ENCODE measurements around the gene OR8K1. TPM values are rescaled to one million over a fixed set of nuclear protein-coding genes. Genes with fewer than 3 reads are reported as not detected.

OR8K1 gene
- polyA plus RNA-seq, 1 of the 3 experiments (the other 2 are of a cell fraction), result not detected

GRCh38 chr11:56340289-56340688, 5.5 kb upstream of the OR8K1 start:
- H2AFZ ChIP-seq (ENCODE audit: low read depth), result no peak overlapping the region
- POLR2A ChIA-PET, result no interaction called here
- H3K27me3 ChIP-seq (ENCODE audit: insufficient read depth), result no peaks in the 10 kb centered on the region
- no peak overlapping the region for H3K4me2 ChIP-seq
- TF ChIP-seq REST (IDR thresholded peaks at IDR 0.05; ENCODE audit: low read depth, low read length), result no peak
- no peak for TF ChIP-seq FOXJ3 (CRISPR knock-in tag; IDR thresholded peaks at IDR 0.05)
- TF ChIP-seq TAF1 (IDR thresholded peaks at IDR 0.05; ENCODE audit: borderline replicate concordance, low read depth, low read length), result no peak
- TF ChIP-seq RCOR1 (IDR thresholded peaks at IDR 0.05; ENCODE audit: low read length), result no peak
- TF ChIP-seq FOSL2 (IDR thresholded peaks at IDR 0.05; ENCODE audit: borderline replicate concordance, low read depth), result no peak
- no peak for TF ChIP-seq TCF12 (IDR thresholded peaks at IDR 0.05)
- TF ChIP-seq RFX5 (IDR thresholded peaks at IDR 0.05; ENCODE audit: low read length), result no peak
- no peak for TF ChIP-seq ZBTB33 (IDR thresholded peaks at IDR 0.05; ENCODE audit: borderline replicate concordance, low read depth)
- TF ChIP-seq POLR2AphosphoS5 (IDR thresholded peaks at IDR 0.05; ENCODE audit: low read depth, low read length), result no peak
- TF ChIP-seq GATA2 (CRISPR knock-in tag; IDR thresholded peaks at IDR 0.05), result no peak
- CTCF ChIA-PET, result no interaction called here
- H3K79me2 ChIP-seq (ENCODE audit: insufficient read depth), result no peaks in the 10 kb centered on the region
- H3K4me3 ChIP-seq (ENCODE audit: low read depth in 2 of 2, low read length in 1 of 2), result no peak overlapping the region
- H3K9me2 ChIP-seq, result no peaks in the 10 kb centered on the region
- no peaks in the 10 kb centered on the region for H4K20me1 ChIP-seq (ENCODE audit: insufficient read depth)
- DNase-seq, result no peak
- H3K9me3 ChIP-seq, result no peaks in the 10 kb centered on the region
- H3F3A ChIP-seq (replicated peaks; ENCODE audit: insufficient read depth), result no peaks in the 10 kb centered on the region
- H3K27ac ChIP-seq (ENCODE audit: low read depth in 2 of 2, low read length in 1 of 2), result no peak overlapping the region
- no peaks in the 10 kb centered on the region for H3K4me1 ChIP-seq (ENCODE audit: control insufficient read depth in 1 of 2, insufficient read depth in 2 of 2, low read depth in 1 of 2, low read length in 1 of 2)
- H3K36me3 ChIP-seq (replicated peaks in 1 of 2; ENCODE audit: control insufficient read depth in 1 of 2, insufficient read depth in 2 of 2, low read length in 1 of 2), result no peaks in the 10 kb centered on the region
- H3K9ac ChIP-seq, result no peak overlapping the region

- Histone ChIP-seq H3F3A (replicated peaks; ENCODE audit: insufficient read depth) (no peaks in the 10 kb centered on the region), H3K9ac (no peak within 1 kb of the TSS), H2AFZ (ENCODE audit: low read depth) (no peak within 1 kb of the TSS), H3K4me2 (no peak within 1 kb of the TSS), H3K9me2 (no peaks in the 10 kb centered on the region), H3K79me2 (ENCODE audit: insufficient read depth) (no peaks in the 10 kb centered on the region), H3K27me3 (ENCODE audit: insufficient read depth) (no peaks in the 10 kb centered on the region), H4K20me1 (ENCODE audit: insufficient read depth) (no peaks in the 10 kb centered on the region), H3K27ac (ENCODE audit: low read depth in 2 of 2, low read length in 1 of 2) (no peak within 1 kb of the TSS), H3K4me1 (ENCODE audit: control insufficient read depth in 1 of 2, insufficient read depth in 2 of 2, low read depth in 1 of 2, low read length in 1 of 2) (no peaks in the 10 kb centered on the region; a peak in 1 of 4 replicates), H3K4me3 (ENCODE audit: low read depth in 2 of 2, low read length in 1 of 2) (no peak within 1 kb of the TSS), H3K9me3 (no peaks in the 10 kb centered on the region; the same call in 1 of the 2 replicates), H3K36me3 (replicated peaks in 1 of 2; ENCODE audit: control insufficient read depth in 1 of 2, insufficient read depth in 2 of 2, low read length in 1 of 2) (no peaks in the 10 kb centered on the region)
- DNase-seq, result no peak
- TF ChIP-seq EP300 (IDR thresholded peaks at IDR 0.05; ENCODE audit: borderline replicate concordance in 1 of 2, low read depth in 1 of 2, low read length in 1 of 2) (no peak), NFIC (IDR thresholded peaks at IDR 0.05; ENCODE audit: borderline replicate concordance) (no peak), ZBTB33 (IDR thresholded peaks at IDR 0.05; ENCODE audit: borderline replicate concordance, low read depth) (no peak), FOSL2 (IDR thresholded peaks at IDR 0.05; ENCODE audit: borderline replicate concordance, low read depth) (no peak), CHD2 (IDR thresholded peaks at IDR 0.05; ENCODE audit: low read length, partially characterized antibody) (no peak), POLR2AphosphoS5 (IDR thresholded peaks at IDR 0.05; ENCODE audit: low read depth, low read length) (no peak), ELF1 (IDR thresholded peaks at IDR 0.05) (no peak), USF2 (IDR thresholded peaks at IDR 0.05; ENCODE audit: borderline replicate concordance, low read depth, low read length) (no peak), JUND (IDR thresholded peaks at IDR 0.05) (no peak), FOXJ3 (CRISPR knock-in tag; IDR thresholded peaks at IDR 0.05) (no peak)
- POLR2A ChIA-PET, result no interaction called here
- WGBS (ENCODE audit: low lambda C conversion rate), result 0% methylated on average over 2 of the region's 2 CpGs
- CTCF ChIA-PET, result no interaction called here
Measured at GRCh38 chr11:56353991-56354390, 8.2 kb downstream of the OR8K1 start, which contains the start of gene OR8J1. OR8J1 (plus strand) TSS chr11:56354291; CDS start chr11:56360247, 5,956 bp downstream.

All from SK-N-SH (cell line).